Astrocyte of the hippocampus (primary cell): ENCODE measurements around the gene BEGAIN.

Source experiments
- DNase-seq: peaks from one replicate; pipeline ENCODE4 v3.0.0; 2011; ENCODE audit warnings: low read depth, low spot score

BEGAIN gene

DNA sequence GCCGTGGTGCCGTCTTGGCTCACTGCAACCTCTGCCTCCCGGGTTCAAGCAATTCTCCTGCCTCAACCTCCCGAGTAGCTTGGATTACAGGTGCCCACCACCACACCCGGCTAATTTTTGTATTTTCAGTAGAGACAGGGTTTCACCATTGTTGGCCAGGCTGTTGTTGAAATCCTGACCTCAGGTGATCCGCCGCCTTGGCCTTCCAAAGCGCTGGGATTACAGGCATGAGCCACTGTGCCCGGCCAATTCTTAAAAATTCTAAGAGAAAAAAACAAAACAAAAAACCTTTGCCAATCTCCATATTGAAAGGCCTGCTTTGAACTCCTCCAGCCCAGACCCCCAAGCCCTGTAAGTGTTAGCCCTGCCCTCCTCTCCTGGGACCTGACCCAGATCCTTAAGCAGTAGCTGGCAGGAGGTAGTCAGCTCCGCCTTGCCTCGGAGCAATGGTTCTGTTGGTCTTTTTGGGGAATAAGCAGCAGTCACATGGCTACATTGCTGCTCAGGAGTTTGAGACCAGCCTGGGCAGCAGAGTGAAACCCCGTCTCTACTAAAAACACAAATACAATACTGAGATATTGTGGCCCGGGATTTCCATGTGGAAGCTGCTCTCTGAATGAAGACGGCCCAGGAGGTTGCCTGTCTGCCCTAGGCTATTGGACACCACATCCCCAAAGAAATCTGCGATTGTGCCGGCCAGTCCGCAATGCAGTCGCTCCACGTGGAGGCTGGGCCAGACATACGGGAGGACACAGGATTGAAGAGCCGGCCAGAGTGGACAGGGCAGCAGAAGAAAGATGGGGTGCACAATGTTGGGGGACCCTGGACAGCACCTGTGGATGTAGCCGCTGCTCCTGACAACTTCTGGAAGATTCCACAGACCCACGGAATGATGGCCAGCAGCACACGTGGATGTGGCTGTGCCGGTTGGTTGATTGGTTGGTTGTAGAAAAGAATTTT, 28.8 kb upstream of the BEGAIN start:
- DNase-seq = no peak

DNA sequence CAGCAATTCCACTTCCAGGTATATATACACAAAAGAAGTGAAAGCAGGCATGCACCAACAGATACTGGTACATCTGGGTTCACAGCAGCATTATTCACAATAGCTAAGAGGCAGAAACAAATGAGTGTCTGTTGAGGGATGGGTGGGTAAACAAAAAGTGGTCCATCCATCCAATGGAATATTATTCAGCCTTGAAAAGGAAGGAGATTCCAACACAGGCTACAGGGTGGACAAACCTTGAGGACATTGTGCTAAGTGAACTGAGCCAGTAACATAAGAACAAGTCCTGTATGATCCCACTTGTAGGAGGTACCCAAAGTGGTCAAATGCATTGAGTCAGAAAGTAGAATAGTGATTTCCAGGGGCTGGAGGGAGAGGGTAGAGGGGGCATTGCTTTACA, 27.6 kb upstream of the BEGAIN start:
- DNase-seq = no peak

DNA sequence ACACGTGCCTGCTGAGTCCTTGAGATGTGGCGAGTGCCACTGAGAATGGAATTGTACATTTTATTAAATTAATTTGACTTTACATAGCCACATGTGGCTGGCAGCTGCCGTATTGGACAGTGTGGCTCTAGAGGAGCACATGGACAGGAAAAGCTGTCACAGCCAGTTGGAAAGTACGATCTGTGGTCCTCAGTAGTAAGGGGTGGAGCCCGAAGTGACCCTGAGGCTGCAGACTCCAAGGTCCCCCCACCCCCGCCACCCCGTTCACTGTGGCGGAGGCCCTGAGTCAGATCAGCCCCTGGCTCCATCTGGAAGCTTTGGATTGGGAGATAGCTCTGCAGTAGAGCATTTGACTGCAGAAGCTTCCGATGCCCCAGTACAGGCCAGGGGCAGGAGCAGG, 25.8 kb upstream of the BEGAIN start:
- no peak for DNase-seq

DNA sequence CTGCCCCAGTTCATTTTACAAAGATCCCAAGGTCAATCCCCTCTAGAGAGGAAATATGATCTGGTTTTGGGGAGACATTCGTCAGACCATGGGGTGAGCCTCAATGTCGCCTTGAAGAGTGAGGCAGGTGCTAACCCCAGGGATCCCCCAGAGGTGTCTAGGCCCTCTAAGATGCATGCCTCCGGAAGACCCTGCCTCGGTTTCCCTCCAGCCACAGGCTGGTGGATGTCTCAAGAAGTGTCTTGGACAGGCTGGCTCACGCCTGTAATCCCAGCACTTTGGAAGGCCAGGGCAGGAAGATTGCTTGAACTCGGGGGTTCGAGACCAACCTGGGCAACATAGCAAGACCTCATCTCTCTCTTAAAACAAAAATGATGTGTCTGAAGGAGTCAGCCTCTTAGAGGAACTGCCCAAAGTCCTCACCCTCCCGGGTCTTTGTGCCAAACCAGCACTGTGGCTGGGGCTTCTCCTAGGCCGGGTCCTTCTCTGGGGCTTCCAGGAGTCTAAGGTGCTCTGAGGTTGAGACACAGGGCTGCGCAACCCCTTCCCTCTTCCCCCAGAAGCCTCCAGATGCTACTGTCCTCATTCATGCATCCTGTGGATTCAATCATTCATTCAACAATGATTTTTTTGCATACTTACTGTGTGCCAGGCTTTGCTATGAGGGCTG, 24.7 kb upstream of the BEGAIN start:
- no peak for DNase-seq

DNA sequence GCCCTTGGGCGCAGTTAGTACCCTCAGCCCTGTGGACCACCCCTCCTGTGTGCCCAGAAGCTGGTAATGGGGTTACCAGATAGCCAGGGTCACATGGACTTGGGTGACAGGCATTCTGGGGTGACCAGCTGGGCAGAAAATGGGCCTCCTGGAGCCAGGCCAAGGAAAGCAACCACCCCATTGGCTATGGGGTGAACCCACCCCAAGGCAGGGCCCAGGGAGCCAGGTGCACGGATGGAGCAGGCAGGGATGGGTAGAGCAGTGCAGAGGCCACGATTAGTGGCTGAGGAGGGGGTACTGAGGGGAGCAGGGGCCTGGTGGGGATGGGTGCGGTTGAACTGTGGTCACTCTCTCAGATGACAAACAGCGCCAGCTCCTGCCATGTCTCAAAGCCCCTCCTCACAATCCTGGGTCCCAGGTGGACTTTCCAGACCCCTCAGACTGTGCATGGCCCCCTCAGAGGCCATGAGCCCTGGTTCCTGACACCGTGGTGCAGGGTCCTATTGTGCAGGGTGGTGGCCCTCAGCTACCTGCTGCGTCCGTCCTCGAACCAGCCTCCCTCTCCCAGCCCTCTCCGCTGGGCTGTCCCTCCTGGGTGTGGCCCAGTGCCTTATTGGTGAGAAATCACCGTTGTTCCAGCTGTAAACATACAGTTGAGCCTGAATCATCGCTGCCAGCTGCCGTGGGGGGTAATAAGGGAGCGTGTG, 23.4 kb upstream of the BEGAIN start:
- no peak for DNase-seq

DNA sequence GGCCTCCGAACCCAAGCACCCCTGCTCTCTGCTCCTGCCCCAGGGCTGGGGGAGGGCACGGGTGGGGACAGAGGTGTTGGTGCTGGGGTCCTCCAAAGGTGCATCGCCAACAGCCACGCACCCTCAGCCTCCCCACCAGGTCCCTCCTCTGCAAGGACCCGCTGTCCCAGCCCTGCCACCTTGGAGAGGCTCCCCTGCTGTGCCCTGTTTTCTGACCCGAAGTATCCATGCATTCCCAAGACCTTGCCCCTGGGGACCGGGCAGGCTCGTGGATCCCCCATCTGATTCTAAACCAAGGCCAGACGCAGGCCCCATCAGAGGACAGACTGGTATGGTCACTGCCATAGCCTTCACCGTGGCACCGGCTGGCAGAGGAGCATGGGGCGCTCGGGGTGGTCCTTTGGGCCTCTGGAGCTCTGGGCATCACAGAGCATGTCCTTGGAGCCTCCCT, 22.7 kb upstream of the BEGAIN start:
- no peak for DNase-seq

DNA sequence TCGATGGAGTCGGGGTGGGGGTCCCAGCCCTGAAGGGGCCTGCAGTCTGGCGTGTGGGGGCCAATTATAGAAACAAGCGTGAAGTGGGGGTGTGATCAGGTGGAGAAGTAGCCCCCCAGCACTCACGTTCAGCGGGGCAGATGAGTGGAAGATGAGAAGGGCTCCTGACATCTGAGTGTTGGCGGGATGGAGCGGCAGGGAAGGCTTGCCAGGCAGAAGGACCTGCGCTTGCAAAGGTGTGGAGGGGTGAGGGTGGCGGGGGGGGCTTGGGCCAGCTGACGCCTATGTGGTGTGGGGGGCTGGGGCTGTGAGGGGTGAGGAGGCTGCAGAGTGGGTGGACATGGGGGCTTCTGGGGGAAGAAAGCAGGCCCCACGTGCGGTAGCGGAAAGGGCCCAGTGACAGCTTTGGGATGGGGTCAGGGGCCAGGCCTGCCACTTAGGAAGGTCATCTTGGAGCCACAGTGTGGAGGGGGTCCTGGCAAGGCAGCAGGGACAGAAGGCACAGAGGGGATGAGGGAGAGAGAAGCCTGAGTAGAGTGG, 22.2 kb upstream of the BEGAIN start:
- DNase-seq = no peak

DNA sequence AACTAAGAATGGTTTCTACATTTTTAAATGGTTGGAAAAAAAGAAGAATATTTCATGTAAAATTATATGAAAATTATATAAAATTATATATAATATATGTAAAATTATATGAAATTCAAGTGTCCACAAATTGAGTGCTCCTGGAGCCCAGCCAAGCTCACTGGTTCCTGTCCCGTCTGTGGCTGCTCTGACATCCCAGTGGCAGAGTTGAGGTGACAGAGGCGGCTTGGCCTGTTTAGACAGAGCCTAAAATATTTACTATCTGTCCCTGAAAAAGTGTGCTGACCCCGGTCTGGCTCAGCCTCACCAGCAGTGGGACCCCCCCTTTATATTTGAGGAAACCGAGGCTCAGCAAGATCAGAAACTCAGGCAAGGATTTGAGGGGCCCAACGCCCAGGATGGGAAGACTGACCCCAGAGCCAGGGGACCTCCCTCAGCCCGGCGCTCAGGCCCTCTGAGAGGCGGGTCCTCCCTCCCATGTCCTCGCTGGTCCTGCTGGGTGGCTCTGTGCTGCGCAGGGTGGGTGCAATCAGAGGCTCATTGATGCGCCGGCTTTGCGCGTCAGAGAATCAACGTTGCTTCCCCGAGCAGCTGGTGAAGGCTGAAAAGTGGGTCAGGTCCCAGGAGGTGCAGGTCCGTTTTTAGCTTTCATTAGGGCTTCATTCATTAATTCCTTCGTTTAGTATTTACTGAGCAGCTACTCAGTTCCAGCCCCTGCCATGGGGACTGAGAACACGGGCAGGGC, 21.5 kb upstream of the BEGAIN start:
- DNase-seq = no peak

DNA sequence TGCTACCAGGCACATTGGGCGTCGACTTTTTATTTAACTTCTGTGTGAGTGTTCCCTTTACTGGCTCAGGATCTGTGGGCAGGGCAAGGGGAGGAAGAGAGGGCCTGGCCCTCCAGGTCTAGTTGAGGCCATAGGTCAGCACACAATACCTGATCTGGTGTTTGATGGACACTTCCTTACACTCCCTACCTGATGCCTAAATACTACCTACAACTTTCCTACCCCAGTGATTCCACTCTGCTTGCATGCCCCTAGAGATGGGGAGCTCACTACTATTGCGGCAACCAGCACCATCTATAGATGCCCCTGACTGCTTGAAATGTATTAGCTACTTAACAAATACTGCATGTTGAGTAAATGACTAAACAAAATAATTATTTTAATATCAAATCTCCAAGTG, 20.8 kb upstream of the BEGAIN start:
- DNase-seq = no peak

DNA sequence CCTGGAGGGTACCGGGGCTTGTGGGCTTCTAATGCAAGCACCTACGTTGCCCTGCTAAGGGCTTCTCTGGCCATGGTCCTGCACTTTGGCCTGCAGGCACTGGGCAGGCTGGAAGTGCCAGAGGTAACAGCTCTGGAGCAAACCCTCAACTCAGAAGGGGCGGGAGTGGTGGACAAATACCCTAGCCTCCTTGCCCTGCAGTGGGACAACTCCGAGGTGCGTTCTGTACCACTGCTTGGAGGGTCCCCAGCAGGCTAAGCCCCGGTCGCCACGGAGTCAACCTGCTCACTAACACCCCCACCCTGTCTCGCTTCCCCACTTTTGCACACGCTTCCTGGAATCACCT, 20.4 kb upstream of the BEGAIN start:
- no peak for DNase-seq

DNA sequence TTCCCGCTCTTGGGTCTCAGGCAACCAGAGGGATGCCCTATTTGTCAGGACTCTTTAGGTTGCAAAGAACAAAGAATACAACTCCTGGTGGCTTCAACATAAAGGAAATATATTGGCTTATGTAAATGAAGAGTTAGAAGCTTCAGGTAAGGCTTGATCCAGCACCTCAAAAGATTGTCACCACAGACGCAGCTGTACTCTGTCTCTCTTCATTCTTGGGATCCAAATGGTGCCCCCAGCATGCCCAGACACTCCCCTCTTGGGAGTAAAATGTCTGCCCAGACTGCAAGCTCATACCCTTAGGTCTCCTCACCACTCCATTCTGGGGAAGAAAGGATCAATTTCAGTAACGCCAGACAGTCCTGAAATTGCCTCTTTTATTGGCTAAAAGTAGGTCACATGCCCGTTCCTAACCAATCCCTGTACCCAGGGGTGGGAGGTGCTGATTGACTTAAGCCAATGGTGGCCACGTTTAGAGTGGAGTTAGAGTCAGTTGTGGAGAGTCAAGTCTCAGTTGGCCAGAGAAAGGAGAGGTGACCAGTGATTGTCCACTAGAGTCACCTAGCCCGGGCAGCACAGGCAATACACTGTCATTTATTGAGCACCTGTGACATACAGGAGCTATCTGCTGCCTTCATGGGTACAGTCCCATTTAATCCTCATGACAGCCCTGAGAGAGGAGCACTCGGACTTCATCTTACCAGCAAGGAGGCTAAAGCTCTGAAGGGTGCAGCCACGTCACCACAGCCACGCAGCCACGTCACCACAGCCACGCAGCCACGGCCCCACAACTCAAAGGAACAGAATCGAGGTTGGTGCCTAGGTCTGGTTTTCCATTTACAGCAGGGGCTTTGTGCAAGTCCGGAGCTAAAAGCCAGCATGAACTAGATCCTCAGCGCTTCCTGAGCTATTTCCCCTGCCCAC, 19.7 kb upstream of the BEGAIN start:
- DNase-seq = no peak

DNA sequence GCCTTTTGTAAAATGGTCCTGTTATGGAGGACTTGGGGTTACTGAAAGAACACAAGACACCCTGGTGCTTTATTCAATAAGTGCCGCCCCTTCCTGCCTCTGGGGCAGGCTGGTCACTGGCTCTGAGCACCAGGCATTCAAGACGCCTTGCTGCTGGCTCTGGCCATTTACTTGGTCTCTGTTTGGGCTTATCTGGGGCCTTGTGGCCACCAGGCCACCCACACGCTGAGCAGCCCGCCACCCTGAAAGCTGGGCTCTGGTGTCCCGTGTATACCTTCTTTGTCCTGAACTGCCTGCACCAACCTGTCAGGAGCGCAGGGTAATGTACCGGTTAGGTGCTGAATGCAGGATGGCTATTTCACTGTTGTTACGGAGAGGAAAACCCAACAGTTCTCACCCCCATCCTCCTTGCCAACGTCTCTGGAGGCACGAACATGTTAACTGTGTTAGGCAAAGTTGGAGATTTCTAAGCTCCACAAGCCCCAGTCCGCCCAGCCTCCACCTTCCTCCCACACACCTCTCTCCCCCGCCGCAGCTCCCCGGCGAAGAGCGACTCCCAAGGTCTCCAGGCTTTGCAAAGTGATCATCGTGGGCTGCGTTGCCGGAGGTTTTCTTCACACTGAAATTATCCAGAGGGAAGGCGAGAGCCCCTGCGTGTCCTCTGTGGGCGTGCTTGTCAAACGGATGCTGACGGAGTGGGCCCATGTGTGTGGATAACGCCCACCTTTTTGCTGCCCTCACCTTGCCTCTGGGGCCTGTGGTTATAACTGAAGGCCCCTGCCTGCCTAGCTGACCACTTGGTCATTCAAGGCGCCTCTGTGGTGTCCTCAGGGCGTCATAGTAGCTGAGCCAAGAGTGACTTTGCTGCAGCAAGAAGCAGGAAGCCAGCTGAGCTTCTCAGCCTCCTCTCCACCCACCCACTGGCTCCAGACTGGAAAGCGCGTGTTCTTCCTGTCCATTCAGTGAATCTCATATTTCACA, 18.8 kb upstream of the BEGAIN start:
- no peak for DNase-seq

DNA sequence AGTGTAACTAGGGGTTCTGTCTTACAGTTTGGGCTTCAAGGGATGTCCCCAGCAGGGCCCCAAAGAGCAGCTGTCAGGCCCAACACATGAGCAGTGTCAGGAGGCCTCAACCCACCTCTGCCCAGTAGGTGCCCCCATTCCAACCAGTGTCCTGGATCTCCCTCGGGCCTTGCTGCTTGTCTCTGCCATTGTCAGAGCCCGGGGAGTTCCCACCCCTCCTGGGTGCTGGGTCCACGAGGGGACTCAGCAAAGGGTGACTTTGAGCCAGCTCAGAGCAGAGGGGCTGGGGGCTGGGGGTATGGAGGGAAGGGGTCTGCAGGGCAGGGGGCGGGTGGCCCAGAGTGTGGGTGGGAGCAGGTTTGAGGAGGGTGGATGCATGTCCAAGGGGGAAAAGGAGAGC, 18.0 kb upstream of the BEGAIN start:
- DNase-seq = no peak

DNA sequence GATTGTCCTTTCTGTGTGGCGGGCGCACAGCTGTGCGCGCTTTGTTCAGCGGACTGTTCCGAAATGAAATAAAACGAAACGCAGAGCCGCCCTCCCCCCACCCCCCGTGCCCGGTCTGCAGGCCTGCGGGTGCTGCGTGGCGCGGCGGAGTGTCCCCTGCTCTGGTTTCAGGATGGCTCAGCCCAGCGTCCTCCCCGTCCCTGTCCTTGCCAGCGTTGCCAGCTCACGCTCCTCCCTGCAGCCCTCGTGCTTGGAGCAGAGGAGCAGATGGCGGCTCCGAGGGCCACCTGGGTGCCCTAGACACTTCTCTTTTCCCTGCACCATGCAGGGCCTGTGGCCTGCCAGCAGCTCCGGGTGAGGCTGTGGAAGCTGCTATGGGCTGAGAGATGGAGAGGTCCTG, 17.5 kb upstream of the BEGAIN start:
- no peak for DNase-seq

DNA sequence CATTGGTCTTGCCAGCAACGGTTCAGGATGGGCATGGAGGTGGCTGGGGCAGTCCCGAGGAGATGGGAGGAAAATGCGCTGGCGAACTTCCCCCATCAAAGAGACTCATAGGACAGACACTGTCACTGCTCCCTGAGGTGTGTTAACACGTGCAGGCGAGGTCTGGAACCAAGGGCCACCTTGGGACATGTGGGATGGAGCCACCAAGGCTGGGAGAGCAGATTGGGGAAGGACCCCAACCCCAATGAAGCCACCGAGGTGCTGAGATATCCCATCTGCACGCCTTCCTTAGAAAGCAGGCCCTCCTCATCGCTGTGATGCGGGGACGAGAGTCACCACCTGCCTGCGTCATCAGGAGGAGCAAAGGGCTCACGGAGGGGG, 16.9 kb upstream of the BEGAIN start:
- no peak for DNase-seq

DNA sequence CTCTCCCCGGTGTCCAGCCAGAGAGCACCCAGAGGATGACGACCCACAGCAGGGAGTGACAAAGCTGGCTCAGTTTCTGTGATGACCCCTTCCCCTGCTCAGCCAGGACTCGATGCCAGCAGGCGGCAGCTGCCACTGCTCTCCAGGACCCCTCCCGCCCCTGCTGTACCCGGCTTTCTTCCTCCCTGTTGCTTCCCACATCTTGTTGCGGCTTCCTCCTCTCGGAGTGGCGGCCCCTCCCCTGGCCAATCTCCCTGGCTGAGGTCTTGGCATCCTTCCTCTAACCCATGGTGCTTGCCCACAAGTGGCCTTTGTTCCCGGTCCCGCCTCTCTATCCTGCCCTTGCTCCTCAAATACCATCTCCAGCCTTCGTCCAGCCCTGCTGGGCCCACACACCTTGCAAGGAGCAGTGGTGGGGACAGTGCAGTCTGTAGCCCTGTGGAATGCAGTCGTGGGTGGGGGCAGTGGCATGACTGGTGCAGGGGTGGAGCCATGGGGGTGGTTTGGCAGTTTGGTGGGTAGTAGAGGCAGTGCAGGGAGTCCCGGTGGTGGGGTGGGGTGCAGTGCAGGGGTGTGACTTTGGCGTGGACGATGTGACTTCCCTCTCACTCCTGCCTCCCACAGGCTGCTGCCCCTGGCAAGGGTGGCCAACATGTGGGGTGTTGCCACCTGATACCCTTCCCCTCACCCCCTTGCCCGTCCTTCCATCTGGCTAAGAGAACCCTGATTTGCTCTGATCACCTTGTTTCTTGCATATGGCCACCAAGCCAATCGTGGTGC, 16.3 kb upstream of the BEGAIN start:
- DNase-seq = no peak

DNA sequence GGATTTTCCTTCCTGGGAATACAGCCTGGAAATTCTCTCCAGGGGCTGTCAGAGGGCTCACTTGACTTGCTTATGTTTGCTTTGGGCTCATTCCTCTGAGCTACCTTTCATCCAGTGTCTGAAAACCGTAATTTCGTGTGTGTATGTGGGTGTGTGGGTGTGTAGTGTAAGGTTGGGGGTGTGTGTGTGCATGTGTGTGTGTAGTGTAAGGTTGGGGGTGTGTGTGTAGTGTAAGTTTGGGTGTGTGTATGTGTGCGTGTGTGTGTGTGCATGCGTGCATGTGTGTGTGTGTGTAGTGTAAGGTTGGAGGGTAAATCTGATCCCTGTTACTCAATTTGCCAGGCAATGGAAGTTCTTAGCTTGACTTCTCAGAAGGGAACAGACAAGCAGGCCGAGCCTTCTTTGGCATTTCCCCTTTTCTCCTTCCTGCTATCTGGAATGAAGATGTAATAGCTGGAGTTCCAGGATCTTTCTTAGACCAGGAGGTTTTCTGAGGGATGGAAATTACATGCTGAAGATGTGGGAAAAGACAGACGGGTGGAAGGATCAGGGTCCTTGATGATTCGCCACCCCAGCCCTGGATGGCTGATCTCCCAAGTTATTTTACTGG, 15.5 kb upstream of the BEGAIN start:
- no peak for DNase-seq

DNA sequence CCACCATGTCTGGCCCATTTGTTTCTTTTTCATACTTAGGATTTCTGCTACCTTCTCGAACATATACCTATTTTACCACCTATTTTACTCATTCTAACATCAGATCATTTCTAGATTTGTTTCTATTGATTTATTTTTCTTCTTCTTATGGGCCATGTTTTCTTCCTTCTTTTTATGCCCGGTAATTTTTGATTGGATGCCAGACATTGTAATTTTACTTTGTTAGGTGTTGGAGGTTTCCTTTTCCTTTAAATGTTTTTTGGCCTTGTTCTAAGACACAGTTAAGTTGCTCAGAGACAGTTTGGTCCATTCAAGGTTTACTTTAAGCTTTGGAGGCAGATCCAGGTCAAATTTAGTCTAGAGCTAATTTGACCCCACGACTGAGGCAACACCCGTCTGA, 14.7 kb upstream of the BEGAIN start:
- no peak for DNase-seq
